Loucy (cell line): ENCODE measurements around the gene TOM1L1.
A peak's percentile ranks its signal among the peaks of the same experiment; 100 is the strongest.

Experiments
- H2AFZ ChIP-seq: fragments of 200-600 bp; sonication (generic); 2 replicates; pipeline ENCODE4 v1.6.0; 2016; ENCODE audit warnings: antibody characterized with exemption, mild to moderate bottlenecking, low read length, moderate library complexity
- H3F3A ChIP-seq: fragments of 200-600 bp; 2 replicates; pipeline ENCODE4 v1.6.0; 2016; ENCODE audit warnings: antibody characterized with exemption, low read depth, mild to moderate bottlenecking
- H3K27me3 ChIP-seq: fragments of 200-600 bp; sonication (generic); 2 replicates; pipeline ENCODE4 v1.6.1; 2014; ENCODE audit warnings: low read length, mild to moderate bottlenecking; ENCODE audit not compliant: insufficient read depth, poor library complexity, severe bottlenecking
- H3K36me3 ChIP-seq: fragments of 200-600 bp; sonication (generic); 2 replicates; pipeline ENCODE4 v1.6.1; 2016; ENCODE audit warnings: low read length; ENCODE audit not compliant: insufficient read depth
- H3K4me1 ChIP-seq: fragments of 200-600 bp; sonication (generic); 2 replicates; pipeline ENCODE4 v1.5.1; 2014; ENCODE audit warnings: low read length, mild to moderate bottlenecking; ENCODE audit not compliant: insufficient read depth, poor library complexity, severe bottlenecking
- H3K4me2 ChIP-seq: fragments of 200-600 bp; sonication (generic); 2 replicates; pipeline ENCODE4 v1.6.0; 2014; ENCODE audit warnings: antibody characterized with exemption, low read length, low read depth, mild to moderate bottlenecking; ENCODE audit not compliant: poor library complexity, severe bottlenecking
- H3K4me3 ChIP-seq: fragments of 200-600 bp; sonication (generic); 2 replicates; pipeline ENCODE4 v1.5.1; 2014; ENCODE audit warnings: low read length, mild to moderate bottlenecking, mixed read lengths; ENCODE audit not compliant: poor library complexity, severe bottlenecking
- H3K79me2 ChIP-seq: fragments of 200-600 bp; sonication (generic); 2 replicates; pipeline ENCODE4 v1.6.1; 2014; ENCODE audit warnings: low read length; ENCODE audit not compliant: insufficient read depth
- H3K9ac ChIP-seq: fragments of 200-600 bp; sonication (generic); 2 replicates; pipeline ENCODE4 v1.6.0; 2014; ENCODE audit warnings: mild to moderate bottlenecking, low read depth, low read length, moderate library complexity; ENCODE audit not compliant: poor library complexity, severe bottlenecking
- H3K9me2 ChIP-seq: fragments of 200-600 bp; sonication (generic); replicated peaks from 2 replicates; pipeline ENCODE4 v1.6.1; 2016; ENCODE audit warnings: low read depth, low read length, mixed read lengths
- H3K9me3 ChIP-seq: fragments of 200-600 bp; sonication (generic); 2 replicates; pipeline ENCODE4 v1.6.1; 2014; ENCODE audit warnings: mild to moderate bottlenecking, antibody characterized with exemption, low read length, low read depth; ENCODE audit not compliant: insufficient read depth
- H4K20me1 ChIP-seq: fragments of 200-600 bp; sonication (generic); 2 replicates; pipeline ENCODE4 v1.6.0; 2014; ENCODE audit warnings: antibody characterized with exemption, low read length, mild to moderate bottlenecking; ENCODE audit not compliant: insufficient read depth, poor library complexity, severe bottlenecking
- EZH2phosphoT487 ChIP-seq: fragments of 200-600 bp; IDR thresholded peaks from 2 replicates; pipeline ENCODE4 v1.6.1; 2018; ENCODE audit warnings: antibody characterized with exemption, mild to moderate bottlenecking, moderate library complexity, borderline replicate concordance
- TF ChIP-seq, protein P1 (sequence below): fragments of 200-600 bp; sonication (generic); conservative IDR thresholded peaks from 2 replicates; pipeline ENCODE4 v1.5.1; 2014; ENCODE audit warnings: mild to moderate bottlenecking, antibody characterized with exemption, low read length

Gene TOM1L1

DNA sequence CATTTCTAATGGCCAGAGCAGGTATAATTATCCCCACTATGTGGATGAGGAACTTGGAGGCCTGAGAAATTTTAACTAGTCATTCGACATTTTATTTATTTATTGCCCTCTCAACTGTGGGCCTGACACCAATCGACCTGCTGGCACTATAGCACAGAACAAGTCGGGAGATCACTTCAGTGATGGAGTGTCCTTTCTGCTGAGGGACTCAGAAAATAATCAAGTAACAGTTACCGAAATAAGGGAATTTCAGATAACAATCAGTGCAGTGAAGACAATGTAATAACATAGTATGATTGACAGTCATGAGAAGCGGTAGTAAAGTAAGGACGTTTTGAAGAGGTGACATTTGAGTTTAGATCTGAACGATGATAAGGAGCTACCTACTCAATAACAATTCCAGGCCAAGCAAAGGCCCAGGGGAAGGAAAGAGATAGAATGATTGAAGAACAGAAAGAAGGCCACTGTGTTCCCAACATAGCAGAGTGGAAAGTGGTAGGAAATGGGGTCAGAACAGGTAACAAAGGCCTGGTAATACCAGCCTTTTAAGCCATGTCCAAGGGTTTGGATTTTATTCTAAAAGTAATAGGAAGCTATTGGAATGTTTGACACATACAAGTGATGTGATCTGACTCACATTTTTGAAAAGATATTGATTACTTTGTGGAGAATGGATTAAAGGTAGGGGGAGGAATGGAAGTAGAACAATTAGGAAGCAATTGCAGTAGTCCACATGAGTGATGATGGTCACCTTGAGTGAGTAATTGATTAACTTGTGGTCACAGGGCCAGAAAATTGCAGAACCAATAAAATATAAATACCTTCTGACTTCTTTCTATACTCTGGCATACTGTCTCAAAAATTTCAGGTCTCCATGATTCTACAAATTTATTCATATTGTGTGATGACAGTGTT, 69.3 kb downstream of the TOM1L1 start:
- Histone ChIP-seq H3K4me1 (peaks cover 50% of the 10 kb centered on the region), H3K79me2 (peaks cover 53% of the 10 kb centered on the region), H3K4me2 (peak overlapping the region; percentile 80), H3K9me2 (no peaks in the 10 kb centered on the region), H3K9ac (peak overlapping the region; percentile 90), H3K4me3 (peak overlapping the region; percentile 86), H3K9me3 (no peaks in the 10 kb centered on the region), H2AFZ (no peak overlapping the region), H3K36me3 (no peaks in the 10 kb centered on the region), H3F3A (no peaks in the 10 kb centered on the region), H3K27me3 (no peaks in the 10 kb centered on the region), H4K20me1 (peaks cover 4% of the 10 kb centered on the region)
- TF ChIP-seq, protein P1, sequence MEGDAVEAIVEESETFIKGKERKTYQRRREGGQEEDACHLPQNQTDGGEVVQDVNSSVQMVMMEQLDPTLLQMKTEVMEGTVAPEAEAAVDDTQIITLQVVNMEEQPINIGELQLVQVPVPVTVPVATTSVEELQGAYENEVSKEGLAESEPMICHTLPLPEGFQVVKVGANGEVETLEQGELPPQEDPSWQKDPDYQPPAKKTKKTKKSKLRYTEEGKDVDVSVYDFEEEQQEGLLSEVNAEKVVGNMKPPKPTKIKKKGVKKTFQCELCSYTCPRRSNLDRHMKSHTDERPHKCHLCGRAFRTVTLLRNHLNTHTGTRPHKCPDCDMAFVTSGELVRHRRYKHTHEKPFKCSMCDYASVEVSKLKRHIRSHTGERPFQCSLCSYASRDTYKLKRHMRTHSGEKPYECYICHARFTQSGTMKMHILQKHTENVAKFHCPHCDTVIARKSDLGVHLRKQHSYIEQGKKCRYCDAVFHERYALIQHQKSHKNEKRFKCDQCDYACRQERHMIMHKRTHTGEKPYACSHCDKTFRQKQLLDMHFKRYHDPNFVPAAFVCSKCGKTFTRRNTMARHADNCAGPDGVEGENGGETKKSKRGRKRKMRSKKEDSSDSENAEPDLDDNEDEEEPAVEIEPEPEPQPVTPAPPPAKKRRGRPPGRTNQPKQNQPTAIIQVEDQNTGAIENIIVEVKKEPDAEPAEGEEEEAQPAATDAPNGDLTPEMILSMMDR = no peak
- TF ChIP-seq EZH2phosphoT487 = no peak

DNA sequence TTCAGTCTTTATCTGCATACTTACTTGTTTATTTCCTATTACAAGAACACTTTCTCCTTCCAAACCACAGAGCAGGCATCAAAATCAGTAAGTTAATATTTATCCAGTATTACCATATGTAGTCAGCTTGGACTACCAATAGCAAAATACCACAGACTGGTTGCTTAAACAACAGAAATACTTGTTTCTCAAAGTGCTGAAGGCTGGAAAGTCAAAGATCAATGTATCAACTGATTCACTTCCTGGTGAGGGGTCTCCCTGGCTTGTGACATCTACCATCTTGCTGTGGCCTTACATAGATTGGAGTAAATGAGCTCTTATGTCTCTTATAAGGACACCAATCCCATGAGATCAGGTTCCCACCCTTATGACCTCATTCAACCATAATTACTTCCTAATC, 70.5 kb downstream of the TOM1L1 start:
- Histone ChIP-seq H3K9me3 (no peaks in the 10 kb centered on the region), H3K36me3 (no peaks in the 10 kb centered on the region), H3K4me2 (peak overlapping the region; percentile 80), H3K4me1 (peaks cover 45% of the 10 kb centered on the region), H3K9ac (no peak overlapping the region), H2AFZ (no peak overlapping the region), H3K79me2 (peaks cover 41% of the 10 kb centered on the region), H3K9me2 (no peaks in the 10 kb centered on the region), H3K4me3 (no peak overlapping the region), H3K27me3 (no peaks in the 10 kb centered on the region), H4K20me1 (no peaks in the 10 kb centered on the region), H3F3A (no peaks in the 10 kb centered on the region)
- TF ChIP-seq, protein P1 = no peak
- no peak for TF ChIP-seq EZH2phosphoT487

DNA sequence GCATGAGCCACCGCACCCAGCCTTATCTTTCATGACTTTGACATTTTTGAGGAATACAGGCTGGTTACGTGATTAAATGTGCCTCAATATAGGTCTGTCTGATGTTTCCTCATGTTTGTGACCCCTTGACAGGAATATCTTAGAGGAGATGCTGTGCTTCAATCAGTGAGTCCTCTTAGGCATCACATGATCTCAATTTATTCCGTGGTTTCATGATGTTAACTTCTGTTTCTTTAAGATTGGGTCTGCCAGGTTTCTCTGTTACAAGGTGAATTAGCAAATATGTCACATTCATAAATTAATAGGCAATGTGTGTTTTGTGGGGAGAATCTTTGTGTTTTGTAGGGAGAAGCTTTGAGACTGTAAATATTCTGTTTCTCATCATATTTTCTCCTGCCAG, 71.2 kb downstream of the TOM1L1 start:
- peak overlapping the region; percentile 19 for H3K4me2 ChIP-seq
- TF ChIP-seq, protein P1 = no peak
- no peak for TF ChIP-seq EZH2phosphoT487
- no peak overlapping the region for H2AFZ ChIP-seq
- H3K9me3 ChIP-seq = no peaks in the 10 kb centered on the region
- H3K36me3 ChIP-seq = no peaks in the 10 kb centered on the region
- peaks cover 41% of the 10 kb centered on the region for H3K4me1 ChIP-seq
- no peaks in the 10 kb centered on the region for H3K9me2 ChIP-seq
- no peaks in the 10 kb centered on the region for H3K27me3 ChIP-seq
- no peak overlapping the region for H3K4me3 ChIP-seq
- H4K20me1 ChIP-seq = no peaks in the 10 kb centered on the region
- no peak overlapping the region for H3K9ac ChIP-seq
- peaks cover 33% of the 10 kb centered on the region for H3K79me2 ChIP-seq
- no peaks in the 10 kb centered on the region for H3F3A ChIP-seq
